Gastroesophageal sphincter (tissue), 4 donors: ENCODE data around the gene TSPO. TPM values are rescaled to one million over a fixed set of nuclear protein-coding genes. Genes with fewer than 3 reads are reported as not detected.

ENCODE experiments used
- ATAC-seq: fragments of 150-250 bp; one replicate; pipeline ENCODE4 v1.9.1; 2016; ENCODE audit warnings: mild to moderate bottlenecking, moderate library complexity
- H3K27ac ChIP-seq, 4 donors: fragments of 200-600 bp; sonication (generic) in 3 of 4; 1 replicate in 3 of 4; 2 replicates in 1 of 4; pipeline ENCODE4 v1.5.1; 2016 to 2019
- H3K27me3 ChIP-seq: fragments of 200-600 bp; sonication (generic); one replicate; pipeline ENCODE4 v1.5.1; 2019
- H3K36me3 ChIP-seq, 2 donors: fragments of 200-600 bp; sonication (generic); one replicate each; pipeline ENCODE4 v1.5.1; 2019; ENCODE audit warnings: control low read depth in 1 of 2
- H3K4me1 ChIP-seq, 3 donors: fragments of 200-600 bp; sonication (generic); 1 replicate in 2 of 3; 2 replicates in 1 of 3; pipeline ENCODE4 v1.5.1; 2016 to 2019; ENCODE audit warnings: control low read depth in 2 of 3
- H3K4me3 ChIP-seq, 2 donors: fragments of 200-600 bp; sonication (generic); one replicate each; pipeline ENCODE4 v1.5.1; 2019; ENCODE audit warnings: mild to moderate bottlenecking in 1 of 2, moderate library complexity in 1 of 2
- H3K9me3 ChIP-seq, 3 donors: fragments of 200-600 bp; sonication (generic); one replicate each; pipeline ENCODE4 v1.5.1; 2017 to 2019; ENCODE audit warnings: control low read depth in 2 of 3
- EP300 ChIP-seq: sonication (generic); formaldehyde crosslinking; IDR thresholded peaks from one replicate; pipeline ENCODE4 v1.6.1; 2017; ENCODE audit warnings: antibody characterized with exemption, mild to moderate bottlenecking
- POLR2A ChIP-seq, 2 donors: fragments of 450-650 bp; IDR thresholded peaks; one replicate each; pipeline ENCODE4 v1.6.1; 2017; ENCODE audit warnings: antibody characterized with exemption in 2 of 2, mild to moderate bottlenecking in 2 of 2, moderate library complexity in 1 of 2
- POLR2AphosphoS5 ChIP-seq: sonication (generic); formaldehyde crosslinking; IDR thresholded peaks from one replicate; pipeline ENCODE4 v1.6.1; 2017; ENCODE audit warnings: antibody characterized with exemption
- WGBS, 2 donors: methylation state at CpG; one replicate each; pipeline ENCODE4 v1.1.5; 2018; ENCODE audit warnings: low coverage in 1 of 2; 5-methylcytosine and 5-hydroxymethylcytosine counted together
- total RNA-seq, 4 donors: library from RNA; depleted of rRNA; stranded (reverse); fragments of >200 nt; gene quantifications; one replicate each; pipeline ENCODE4 v1.1.0, GENCODE V29; 2016
- TF ChIP-seq, protein P1 (sequence below), 4 experiments: fragments of 200-600 bp in 2 of 4; fragments of 450-650 bp in 2 of 4; sonication (generic) in 1 of 4; IDR thresholded peaks; one replicate each; pipeline ENCODE4 v1.5.1; 2017 to 2019; ENCODE audit warnings: antibody characterized with exemption in 4 of 4, mild to moderate bottlenecking in 2 of 4, moderate library complexity in 2 of 4

Gene TSPO
- total RNA-seq, 4 donors from 2014 or later = 112 to 240 (median 178) TPM

DNA sequence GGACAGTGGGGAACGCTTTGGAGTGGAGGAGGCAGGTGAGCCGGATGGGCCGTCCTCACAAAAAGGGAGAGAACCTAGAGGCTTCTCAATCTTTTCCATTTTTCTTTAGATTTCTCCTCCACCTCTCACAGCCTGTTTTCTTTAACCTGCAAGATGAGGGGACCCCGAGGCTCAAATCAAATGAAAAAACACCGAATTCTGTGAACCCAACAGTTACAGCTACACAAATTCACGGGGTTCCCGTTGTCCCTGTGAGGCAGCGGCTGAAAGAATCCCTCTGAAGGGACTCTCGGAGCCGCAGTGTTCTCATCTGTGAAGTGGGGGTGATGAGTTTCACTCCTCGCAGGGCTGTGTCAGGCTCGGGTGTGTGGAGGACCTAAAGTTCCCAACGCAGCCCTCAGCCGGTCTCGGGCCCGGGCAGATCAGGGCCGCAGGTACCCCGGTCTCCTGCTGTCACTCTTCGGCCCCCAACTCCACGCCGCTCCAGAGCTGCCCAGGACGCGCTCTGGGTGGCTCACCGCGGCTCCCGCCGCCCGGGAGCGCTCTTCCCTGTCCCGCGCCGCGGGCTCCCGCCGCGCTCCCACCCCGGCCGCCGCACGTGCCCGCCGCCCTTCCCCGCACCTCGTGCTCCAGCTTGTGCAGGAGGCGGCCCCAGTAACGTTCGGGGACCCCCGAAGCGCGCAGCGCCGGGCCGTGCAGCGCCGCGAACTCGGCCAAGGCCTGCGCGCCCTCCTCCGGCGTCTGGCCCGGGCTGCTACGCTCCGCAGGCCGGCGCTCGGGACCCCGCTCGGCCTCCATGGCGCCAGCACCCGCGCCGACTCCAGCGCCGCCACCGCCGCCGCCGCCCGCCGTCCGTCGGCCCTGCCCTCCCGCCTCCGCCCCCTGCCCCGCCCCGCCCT, 35.2 kb downstream of the TSPO start, which contains the start of gene TTLL12:
Gene TTLL12 (minus strand): TSS at position 863 of the 899 bp plus-strand sequence. CDS start 65 bp downstream, at position 798.
- Histone ChIP-seq H3K9me3 (no peaks in the 10 kb centered on the region), H3K4me1 (peaks cover 0 to 30% (median 12%) of the 10 kb centered on the region in 3 donors), H3K4me3 (peak within 1 kb of the TSS; percentile 62 to 87), H3K27ac (peak within 1 kb of the TSS; percentile 73 to 96 (median 89)), H3K36me3 (peaks cover 0 to 18% of the 10 kb centered on the region in 2 donors), H3K27me3 (peaks cover 7% of the 10 kb centered on the region)
- ATAC-seq = peak; percentile 51
- WGBS, 2 donors = 3 to 5% methylated on average over 4 to 5 of the region's 87 CpGs
- no peak for TF ChIP-seq EP300
- TF ChIP-seq, protein P1, sequence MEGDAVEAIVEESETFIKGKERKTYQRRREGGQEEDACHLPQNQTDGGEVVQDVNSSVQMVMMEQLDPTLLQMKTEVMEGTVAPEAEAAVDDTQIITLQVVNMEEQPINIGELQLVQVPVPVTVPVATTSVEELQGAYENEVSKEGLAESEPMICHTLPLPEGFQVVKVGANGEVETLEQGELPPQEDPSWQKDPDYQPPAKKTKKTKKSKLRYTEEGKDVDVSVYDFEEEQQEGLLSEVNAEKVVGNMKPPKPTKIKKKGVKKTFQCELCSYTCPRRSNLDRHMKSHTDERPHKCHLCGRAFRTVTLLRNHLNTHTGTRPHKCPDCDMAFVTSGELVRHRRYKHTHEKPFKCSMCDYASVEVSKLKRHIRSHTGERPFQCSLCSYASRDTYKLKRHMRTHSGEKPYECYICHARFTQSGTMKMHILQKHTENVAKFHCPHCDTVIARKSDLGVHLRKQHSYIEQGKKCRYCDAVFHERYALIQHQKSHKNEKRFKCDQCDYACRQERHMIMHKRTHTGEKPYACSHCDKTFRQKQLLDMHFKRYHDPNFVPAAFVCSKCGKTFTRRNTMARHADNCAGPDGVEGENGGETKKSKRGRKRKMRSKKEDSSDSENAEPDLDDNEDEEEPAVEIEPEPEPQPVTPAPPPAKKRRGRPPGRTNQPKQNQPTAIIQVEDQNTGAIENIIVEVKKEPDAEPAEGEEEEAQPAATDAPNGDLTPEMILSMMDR (IDR thresholded peaks at IDR 0.05) = peak in 3 of 4 experiments; percentile 13 to 26 (median 14)
- peak; percentile 53 to 69 for TF ChIP-seq POLR2A (IDR thresholded peaks at IDR 0.05)
- TF ChIP-seq POLR2AphosphoS5 = no peak

DNA sequence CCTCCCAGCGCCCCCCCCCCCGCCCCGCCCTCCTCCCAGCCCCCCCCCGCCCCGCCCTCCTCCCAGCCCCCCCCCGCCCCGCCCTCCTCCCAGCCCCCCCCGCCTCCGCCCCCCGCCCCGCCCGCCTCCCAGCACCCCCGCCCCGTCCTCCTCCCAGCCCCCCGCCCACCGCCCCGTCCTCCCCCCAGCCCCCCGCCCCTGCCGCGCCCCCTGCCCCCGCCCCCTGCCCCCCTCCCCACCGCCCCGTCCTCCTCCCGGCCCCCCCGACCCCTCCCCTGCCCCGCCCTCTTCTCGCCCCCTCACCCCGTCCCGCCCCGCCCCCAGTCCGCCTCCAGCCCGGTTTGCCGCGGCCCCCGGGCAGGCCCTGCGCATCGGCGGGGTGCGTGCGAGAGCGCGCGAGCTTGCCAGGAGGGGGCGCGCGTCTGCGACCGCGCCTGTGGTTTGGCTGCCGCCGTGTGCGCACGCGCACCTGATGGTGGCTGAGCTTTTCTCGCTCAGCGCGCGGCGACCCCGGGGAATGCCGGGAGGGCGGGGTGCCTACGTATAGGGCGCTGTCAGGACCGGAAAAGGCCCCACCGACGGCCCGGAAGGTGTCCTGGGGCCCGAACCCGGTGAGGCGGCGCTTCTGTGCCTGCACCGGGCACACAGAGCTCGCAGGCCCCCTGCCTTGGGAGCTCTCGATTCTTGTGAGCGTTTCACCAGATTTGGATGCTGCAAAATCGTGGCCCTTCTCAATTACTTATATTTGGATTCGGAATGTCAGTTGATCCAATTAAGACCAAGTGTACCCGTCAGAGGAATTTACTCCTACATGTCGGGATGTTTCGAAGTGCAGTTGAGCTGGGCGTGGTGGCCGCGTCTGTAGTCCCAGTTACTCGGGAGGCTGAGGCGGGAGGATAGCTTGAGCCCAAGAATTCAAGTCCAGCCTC, 36.1 kb downstream of the TSPO start:
- peak overlapping the region; percentile 73 to 96 (median 89) for H3K27ac ChIP-seq
- peaks cover 0 to 30% (median 12%) of the 10 kb centered on the region in 3 donors for H3K4me1 ChIP-seq
- WGBS, 2 donors = 26 to 33% methylated on average over 5 to 8 of the region's 86 CpGs
- peaks cover 7% of the 10 kb centered on the region for H3K27me3 ChIP-seq
- peak overlapping the region; percentile 46 to 87 for H3K4me3 ChIP-seq
- H3K36me3 ChIP-seq = peaks cover 0 to 8% of the 10 kb centered on the region in 2 donors
- TF ChIP-seq EP300 = no peak
- peak; percentile 67 for TF ChIP-seq POLR2AphosphoS5
- TF ChIP-seq POLR2A (IDR thresholded peaks at IDR 0.05) = peak; percentile 37 to 59
- TF ChIP-seq, protein P1 (IDR thresholded peaks at IDR 0.05) = peak in 3 of 4 experiments; percentile 55 to 90 (median 74)
- H3K9me3 ChIP-seq = no peaks in the 10 kb centered on the region
- ATAC-seq = peak; percentile 96

DNA sequence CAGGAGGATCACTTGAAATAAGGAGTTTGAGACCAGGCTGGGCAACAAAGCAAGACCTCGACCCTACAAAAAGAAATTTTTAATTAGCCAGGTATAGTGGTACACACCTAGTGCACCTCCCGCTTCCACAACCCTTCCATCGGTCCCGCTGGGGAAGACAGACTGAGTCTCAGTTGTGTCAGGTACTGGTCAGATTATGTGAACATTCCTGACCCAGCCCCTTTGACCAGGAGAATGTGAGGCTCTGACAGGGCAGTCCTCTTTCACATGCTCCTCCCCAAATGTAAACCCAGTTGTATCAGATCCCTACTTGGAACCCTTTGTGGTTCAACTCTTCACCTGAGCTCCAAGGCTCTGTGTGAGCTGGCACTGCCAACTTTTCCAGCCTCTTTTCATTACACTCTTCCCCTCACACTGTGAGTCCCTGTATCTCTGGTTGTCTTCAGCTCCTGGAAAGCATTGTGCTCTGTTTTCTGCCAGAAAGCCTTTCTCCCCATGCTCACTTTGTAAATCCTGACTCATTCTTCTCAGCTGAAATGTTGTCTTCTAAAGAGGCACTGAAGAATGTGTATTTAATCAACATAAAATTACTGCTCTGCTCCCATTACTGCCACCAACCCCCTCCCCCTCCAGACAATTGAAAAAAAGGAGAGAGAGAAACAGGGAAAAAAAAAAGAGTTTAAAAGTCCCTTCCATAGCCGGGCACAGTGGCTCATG, 37.6 kb downstream of the TSPO start:
- TF ChIP-seq, protein P1 (IDR thresholded peaks at IDR 0.05) = no peak
- TF ChIP-seq POLR2A (IDR thresholded peaks at IDR 0.05) (no peak), POLR2AphosphoS5 (no peak), EP300 (no peak)
- H3K4me3 ChIP-seq = no peak overlapping the region
- H3K36me3 ChIP-seq = no peaks in the 10 kb centered on the region
- peaks cover 7% of the 10 kb centered on the region for H3K27me3 ChIP-seq
- peaks cover 0 to 30% (median 12%) of the 10 kb centered on the region in 3 donors for H3K4me1 ChIP-seq
- WGBS, 2 donors = 82 to 84% methylated on average over 4 to 5 of the region's 5 CpGs
- no peaks in the 10 kb centered on the region for H3K9me3 ChIP-seq
- no peak overlapping the region for H3K27ac ChIP-seq
- no peak for ATAC-seq

DNA sequence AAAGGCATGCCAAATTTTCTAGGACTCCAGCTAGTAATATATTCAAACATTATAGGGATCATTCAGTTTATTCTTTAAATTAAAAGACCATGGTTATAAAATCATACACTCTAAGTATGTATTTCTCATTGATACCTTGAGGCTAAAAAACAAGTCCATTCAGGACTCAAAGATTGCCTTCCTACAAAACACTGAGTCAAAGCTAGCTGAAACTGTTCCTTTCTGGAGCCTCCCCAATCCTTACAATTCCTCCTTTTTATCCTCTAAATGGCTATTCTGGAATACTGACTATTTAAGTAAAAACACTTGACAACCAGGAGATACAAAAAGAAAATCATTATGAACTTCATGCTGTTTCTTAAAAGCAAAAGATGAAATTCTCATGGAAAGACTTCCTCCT, 40.5 kb downstream of the TSPO start:
- Histone ChIP-seq H3K9me3 (no peaks in the 10 kb centered on the region), H3K27ac (no peak overlapping the region), H3K27me3 (peaks cover 7% of the 10 kb centered on the region), H3K36me3 (no peaks in the 10 kb centered on the region), H3K4me1 (peaks cover 0 to 7% (median 0%) of the 10 kb centered on the region in 3 donors), H3K4me3 (no peak overlapping the region)
- no peak for ATAC-seq
- TF ChIP-seq POLR2A (IDR thresholded peaks at IDR 0.05) (no peak), POLR2AphosphoS5 (no peak), EP300 (no peak)
- TF ChIP-seq, protein P1 (IDR thresholded peaks at IDR 0.05) = no peak
